HCT116 (cell line): Measurements from ENCODE around the gene GBE1. TPM values are rescaled to one million over a fixed set of nuclear protein-coding genes. Genes with fewer than 3 reads are reported as not detected.

Experiments used
- ATAC-seq: fragments of 200-7000 bp; cut with Tn5 transposase; 2 replicates; pipeline ENCODE4 v1.9.1; 2020; ENCODE audit warnings: mild to moderate bottlenecking, moderate library complexity
- BruUV-seq: library from RNA; stranded (reverse); fragments of 400-500 nt; replicated peaks from 2 replicates; lab custom pipeline; 2021; lab: Mats Ljungman, UMichigan
- CTCF ChIA-PET: fragments of 300-600 bp; sonication (Branson Sonifier 250); formaldehyde crosslinking; loops from one replicate; lab custom pipeline; 2021; ENCODE audit warnings: antibody characterized with exemption; lab: Charles Lee
- POLR2A ChIA-PET: fragments of 300-600, 350-600 bp; sonication (Branson Sonifier 250); formaldehyde crosslinking; loops from one replicate; lab custom pipeline; 2021; ENCODE audit warnings: antibody characterized with exemption; lab: Charles Lee
- RAD21 ChIA-PET, 2 experiments: fragments of 300-600 bp; sonication (Branson Sonifier 250); formaldehyde crosslinking; loops; one replicate each; lab custom pipeline; 2023; ENCODE audit warnings: low total read pairs in 2 of 2; ENCODE audit not compliant: uncharacterized antibody in 2 of 2, unreplicated experiment in 2 of 2, low non-redundant PET in 1 of 2; lab: Charles Lee
- DNase-seq: peaks from one replicate; pipeline ENCODE4 v3.0.0-alpha.2; 2010; ENCODE audit warnings: low read depth, low spot score
- H2AFZ ChIP-seq: fragments of 200-600 bp; shearing (Covaris generic), sonication (generic); 2 replicates; pipeline ENCODE4 v1.6.1; 2017; ENCODE audit warnings: low read depth, mixed run types, mixed read lengths, antibody characterized with exemption, low read length; ENCODE audit not compliant: poor library complexity, severe bottlenecking
- H3K27ac ChIP-seq: 2 replicates; pipeline ENCODE4 v1.5.1; 2012; ENCODE audit warnings: low read depth, low read length
- H3K27me3 ChIP-seq: fragments of 200-600 bp; sonication (generic); 2 replicates; pipeline ENCODE4 v1.6.1; 2016; ENCODE audit warnings: mixed run types, low read length, mixed read lengths; ENCODE audit not compliant: insufficient read depth
- H3K36me3 ChIP-seq, 2 experiments: fragments of 200-500 bp in 1 of 2; fragments of 200-600 bp in 1 of 2; sonication (Bioruptor generic) in 1 of 2; sonication (generic) in 1 of 2; 2 replicates each; pipeline versions ENCODE4 v1.5.1 to v1.6.1; 2014 to 2016; ENCODE audit warnings: low read length in 2 of 2, inconsistent platforms in 1 of 2, mixed read lengths in 1 of 2, mixed run types in 1 of 2; ENCODE audit not compliant: insufficient read depth in 2 of 2, control insufficient read depth in 1 of 2
- H3K4me1 ChIP-seq, 2 experiments: fragments of 200-600 bp in 1 of 2; sonication (generic) in 1 of 2; 2 replicates each; pipeline versions ENCODE4 v1.5.1 to v1.6.1; 2012 to 2017; ENCODE audit warnings: low read length in 2 of 2, inconsistent platforms in 1 of 2, mild to moderate bottlenecking in 1 of 2, mixed read lengths in 1 of 2, mixed run types in 1 of 2, moderate library complexity in 1 of 2; ENCODE audit not compliant: insufficient read depth in 2 of 2, control insufficient read depth in 1 of 2
- H3K4me2 ChIP-seq: fragments of 200-600 bp; sonication (generic); 2 replicates; pipeline ENCODE4 v1.6.1; 2017; ENCODE audit warnings: mixed run types, low read length, mixed read lengths
- H3K4me3 ChIP-seq, 2 experiments: fragments of 200-600 bp in 1 of 2; sonication (generic) in 1 of 2; replicated peaks in 1 of 2; 2 replicates each; pipeline ENCODE4 v1.5.1; 2011 to 2016; ENCODE audit warnings: low read length in 2 of 2, control low read depth in 1 of 2, low read depth in 1 of 2, mild to moderate bottlenecking in 1 of 2, mixed read lengths in 1 of 2, mixed run types in 1 of 2
- H3K79me2 ChIP-seq: fragments of 200-600 bp; sonication (generic); 2 replicates; pipeline ENCODE4 v1.6.1; 2017; ENCODE audit warnings: mild to moderate bottlenecking, mixed run types, low read length, moderate library complexity, mixed read lengths; ENCODE audit not compliant: insufficient read depth
- H3K9ac ChIP-seq: fragments of 200-600 bp; sonication (generic); 2 replicates; pipeline ENCODE4 v1.6.1; 2016; ENCODE audit warnings: low read length, mixed read lengths
- H3K9me2 ChIP-seq: fragments of 200-600 bp; sonication (generic), shearing (Covaris generic); 2 replicates; pipeline ENCODE4 v1.6.1; 2017; ENCODE audit warnings: mixed run types, mild to moderate bottlenecking, moderate library complexity; ENCODE audit not compliant: insufficient read depth
- H3K9me3 ChIP-seq, 2 experiments: fragments of 200-500 bp in 1 of 2; fragments of 200-600 bp in 1 of 2; sonication (Bioruptor generic) in 1 of 2; sonication (generic) in 1 of 2; 2 replicates each; pipeline ENCODE4 v1.6.1; 2014 to 2017; ENCODE audit warnings: low read length in 2 of 2, mixed read lengths in 2 of 2, inconsistent platforms in 1 of 2, low read depth in 1 of 2, mild to moderate bottlenecking in 1 of 2, mixed run types in 1 of 2, moderate library complexity in 1 of 2; ENCODE audit not compliant: control insufficient read depth in 1 of 2, insufficient read depth in 1 of 2
- H4K20me1 ChIP-seq: fragments of 200-600 bp; sonication (generic), shearing (Covaris generic); 2 replicates; pipeline ENCODE4 v1.6.1; 2017; ENCODE audit warnings: mixed run types, mild to moderate bottlenecking, moderate library complexity; ENCODE audit not compliant: insufficient read depth
- EGR1 ChIP-seq: IDR thresholded peaks from 2 replicates; pipeline ENCODE4 v1.6.1; 2012; ENCODE audit warnings: low read depth
- ELF1 ChIP-seq: IDR thresholded peaks from 2 replicates; pipeline ENCODE4 v1.6.1; 2012; ENCODE audit warnings: low read depth, borderline replicate concordance
- EZH2phosphoT487 ChIP-seq: fragments of 200-600 bp; IDR thresholded peaks from 2 replicates; pipeline ENCODE4 v1.6.1; 2018; ENCODE audit warnings: antibody characterized with exemption, borderline replicate concordance
- SIN3A ChIP-seq: IDR thresholded peaks from 2 replicates; pipeline ENCODE4 v1.6.1; 2012; ENCODE audit warnings: low read depth
- SP1 ChIP-seq: IDR thresholded peaks from 2 replicates; pipeline ENCODE4 v1.6.1; 2012; ENCODE audit warnings: low read depth
- YY1 ChIP-seq: IDR thresholded peaks from 2 replicates; pipeline ENCODE4 v1.6.1; 2011; ENCODE audit warnings: low read length, low read depth, moderate library complexity, mild to moderate bottlenecking; ENCODE audit not compliant: insufficient replicate concordance; ENCODE audit errors: extremely low read depth
- intact Hi-C: fragments of 100-400 bp; cut with micrococcal nuclease; formaldehyde crosslinking; loops from 2 replicates; pipeline ENCODE4 v1.10.0; 2022
- total RNA-seq: library from RNA; stranded (reverse); gene quantifications from one replicate; pipeline ENCODE4 v1.2.1, GENCODE V29; 2021; ENCODE audit not compliant: unreplicated experiment
- TF ChIP-seq, protein P1 (sequence below): IDR thresholded peaks from 2 replicates; pipeline ENCODE4 v1.6.1; 2011; ENCODE audit warnings: mild to moderate bottlenecking, low read length, moderate library complexity; ENCODE audit not compliant: insufficient replicate concordance; ENCODE audit errors: extremely low read depth

GBE1 gene
- total RNA-seq, 1 experiment from 2014 or later, result 27.7 TPM

- TF ChIP-seq, protein P1, sequence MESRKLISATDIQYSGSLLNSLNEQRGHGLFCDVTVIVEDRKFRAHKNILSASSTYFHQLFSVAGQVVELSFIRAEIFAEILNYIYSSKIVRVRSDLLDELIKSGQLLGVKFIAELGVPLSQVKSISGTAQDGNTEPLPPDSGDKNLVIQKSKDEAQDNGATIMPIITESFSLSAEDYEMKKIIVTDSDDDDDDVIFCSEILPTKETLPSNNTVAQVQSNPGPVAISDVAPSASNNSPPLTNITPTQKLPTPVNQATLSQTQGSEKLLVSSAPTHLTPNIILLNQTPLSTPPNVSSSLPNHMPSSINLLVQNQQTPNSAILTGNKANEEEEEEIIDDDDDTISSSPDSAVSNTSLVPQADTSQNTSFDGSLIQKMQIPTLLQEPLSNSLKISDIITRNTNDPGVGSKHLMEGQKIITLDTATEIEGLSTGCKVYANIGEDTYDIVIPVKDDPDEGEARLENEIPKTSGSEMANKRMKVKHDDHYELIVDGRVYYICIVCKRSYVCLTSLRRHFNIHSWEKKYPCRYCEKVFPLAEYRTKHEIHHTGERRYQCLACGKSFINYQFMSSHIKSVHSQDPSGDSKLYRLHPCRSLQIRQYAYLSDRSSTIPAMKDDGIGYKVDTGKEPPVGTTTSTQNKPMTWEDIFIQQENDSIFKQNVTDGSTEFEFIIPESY, result no peak
- TF ChIP-seq YY1 (no peak), ELF1 (no peak), SIN3A (no peak), EZH2phosphoT487 (no peak)
Measured at GRCh38 chr3:81477740-81478139, 283.7 kb downstream of the GBE1 start (continued).

- BruUV-seq, result no TSS peak
Measured at GRCh38 chr3:81476692-81477091, 284.8 kb downstream of the GBE1 start.

More at GRCh38 chr3:81476692-81477091, 284.8 kb downstream of the GBE1 start:
- ChIA-PET POLR2A (no interaction called here), RAD21 (no interaction called here), CTCF (no interaction called here)
- H3K9me2 ChIP-seq, result no peaks in the 10 kb centered on the region
- H3K4me1 ChIP-seq, result no peaks in the 10 kb centered on the region
- H3K4me2 ChIP-seq, result no peak overlapping the region
- no peaks in the 10 kb centered on the region for H4K20me1 ChIP-seq
- no peak for TF ChIP-seq EGR1
- no peak for TF ChIP-seq SP1
- H3K79me2 ChIP-seq, result no peaks in the 10 kb centered on the region
- H3K9me3 ChIP-seq, result no peaks in the 10 kb centered on the region
- H3K4me3 ChIP-seq, result no peak overlapping the region
- ATAC-seq (no peak), DNase-seq (no peak)
- intact Hi-C loops, result no loop called here
- H2AFZ ChIP-seq, result no peak overlapping the region
- H3K27me3 ChIP-seq, result no peaks in the 10 kb centered on the region
- H3K27ac ChIP-seq, result no peak overlapping the region
- H3K36me3 ChIP-seq, result no peaks in the 10 kb centered on the region
- H3K9ac ChIP-seq, result no peak overlapping the region
